HG02610 (cell line): ENCODE results near the gene RRP15.

Experiments
- ATAC-seq: cut with Tn5 transposase; IDR thresholded peaks from one replicate; pipeline ENCODE4 v1.9.1; 2021; ENCODE audit warnings: mild to moderate bottlenecking, moderate library complexity; ENCODE audit not compliant: unreplicated experiment

Gene RRP15

DNA sequence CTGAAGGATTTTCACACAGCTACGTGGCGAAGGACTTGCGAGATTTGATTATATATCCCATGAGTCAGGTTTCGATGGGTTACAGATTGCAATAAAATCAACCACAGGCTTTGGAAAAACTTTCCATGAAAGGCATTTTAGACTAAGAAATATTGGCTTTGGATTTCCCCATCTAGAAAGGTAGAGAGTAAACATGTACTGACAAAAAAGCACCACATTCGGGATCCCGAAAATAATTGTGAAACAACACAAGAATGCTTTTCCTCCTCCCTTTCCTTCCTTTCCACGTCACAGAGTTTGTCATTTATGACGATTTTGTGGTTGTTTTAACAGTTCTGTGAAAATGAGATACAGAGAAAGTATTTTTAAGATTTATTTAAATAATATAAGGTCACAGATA, 98.6 kb downstream of the RRP15 start:
- no peak for ATAC-seq

DNA sequence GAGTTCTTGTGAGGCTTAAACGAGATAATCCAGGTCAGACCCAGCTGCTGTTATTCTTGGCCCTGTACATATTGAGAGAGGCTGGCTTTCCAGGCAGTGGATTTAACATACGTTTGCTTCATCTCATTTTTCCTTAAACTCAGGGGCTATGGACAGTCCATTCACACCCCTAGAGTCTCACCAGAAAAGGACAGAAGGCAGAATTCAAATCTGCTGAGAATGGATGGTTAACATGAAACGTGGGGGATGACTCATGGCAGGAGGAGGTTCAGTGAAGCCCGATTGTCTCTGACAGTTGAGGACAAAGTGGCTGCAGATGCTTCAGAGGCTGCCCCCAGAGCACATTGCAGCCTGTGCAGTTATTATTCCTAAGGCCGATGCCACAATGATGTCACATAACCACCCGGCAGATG, 99.5 kb downstream of the RRP15 start:
- no peak for ATAC-seq
